Vagina (tissue), 2 donors: Measurements from ENCODE around the gene UPB1.

Experiments
- CTCF ChIP-seq, 3 experiments: fragments of 450-650 bp in 2 of 3; fragments of 200-600 bp in 1 of 3; sonication (generic) in 1 of 3; IDR thresholded peaks; one replicate each; pipeline ENCODE4 v1.5.1; 2017 to 2019; ENCODE audit warnings: antibody characterized with exemption in 3 of 3, mild to moderate bottlenecking in 2 of 3, moderate library complexity in 2 of 3
- POLR2A ChIP-seq, 2 donors: fragments of 450-650 bp; IDR thresholded peaks; one replicate each; pipeline ENCODE4 v1.6.1; 2017; ENCODE audit warnings: antibody characterized with exemption in 2 of 2, mild to moderate bottlenecking in 2 of 2, moderate library complexity in 2 of 2
- POLR2AphosphoS5 ChIP-seq, 2 donors: sonication (generic); formaldehyde crosslinking; IDR thresholded peaks; one replicate each; pipeline ENCODE4 v1.9.0; 2017; ENCODE audit warnings: antibody characterized with exemption in 2 of 2, mild to moderate bottlenecking in 2 of 2, low read depth in 1 of 2; ENCODE audit not compliant: insufficient read depth in 1 of 2

- TF ChIP-seq CTCF (IDR thresholded peaks at IDR 0.05), result no peak
- no peak for TF ChIP-seq POLR2AphosphoS5 (IDR thresholded peaks at IDR 0.05; ENCODE audit: insufficient read depth in 1 of 2, low read depth in 1 of 2)
- no peak for TF ChIP-seq POLR2A (IDR thresholded peaks at IDR 0.05)
Observed at GRCh38 chr22:24503843-24504338, 8.8 kb downstream of the UPB1 start.
